GM19043 (cell line): Measurements from ENCODE around the gene P3R3URF.
A peak's percentile ranks its signal among the peaks of the same experiment; 100 is the strongest.

Experiments used
- ATAC-seq: cut with Tn5 transposase; IDR thresholded peaks from one replicate; pipeline ENCODE4 v1.9.1; 2021; ENCODE audit warnings: low read depth; ENCODE audit not compliant: unreplicated experiment

P3R3URF gene

GRCh38 chr1:46134660-46135331 is 41.5 kb downstream of the P3R3URF start:
- no peak for ATAC-seq

GRCh38 chr1:46133781-46134350 is 42.4 kb downstream of the P3R3URF start:
- ATAC-seq, result no peak

GRCh38 chr1:46133181-46133658 is 43.1 kb downstream of the P3R3URF start:
- peak; percentile 40 for ATAC-seq

- ATAC-seq, result peak; percentile 92
These were observed 43.6 kb downstream of the P3R3URF start, which contains the start of gene PIK3R3 for GRCh38 chr1:46132529-46133180. Gene PIK3R3 (minus strand): TSS chr1:46132629. CDS start chr1:46131952, 677 bp downstream.

- no peak for ATAC-seq
These were observed 44.4 kb downstream of the P3R3URF start for GRCh38 chr1:46131712-46132528.

GRCh38 chr1:46131093-46131492 is 45.2 kb downstream of the P3R3URF start:
- ATAC-seq, result no peak

GRCh38 chr1:46130606-46131005 is 45.7 kb downstream of the P3R3URF start:
- no peak for ATAC-seq

- ATAC-seq, result no peak
These were observed 46.2 kb downstream of the P3R3URF start for GRCh38 chr1:46130121-46130520.

- ATAC-seq, result no peak
These were observed 47.9 kb downstream of the P3R3URF start for GRCh38 chr1:46128344-46128743.
